GM19023 (cell line): Measurements from ENCODE around the gene TSPAN4.

Experiments used
- ATAC-seq: cut with Tn5 transposase; IDR thresholded peaks from one replicate; pipeline ENCODE4 v1.9.1; 2021; ENCODE audit warnings: mild to moderate bottlenecking, moderate library complexity; ENCODE audit not compliant: unreplicated experiment

Gene TSPAN4

GRCh38 chr11:882596-882995 is 39.9 kb downstream of the TSPAN4 start:
- ATAC-seq, result no peak

GRCh38 chr11:883527-883926 is 40.9 kb downstream of the TSPAN4 start:
- ATAC-seq, result no peak

GRCh38 chr11:884578-885070 is 42.0 kb downstream of the TSPAN4 start:
- no peak for ATAC-seq

- no peak for ATAC-seq
Measured at GRCh38 chr11:886568-886967, 43.9 kb downstream of the TSPAN4 start.

GRCh38 chr11:887589-887988 is 44.9 kb downstream of the TSPAN4 start:
- ATAC-seq, result no peak

GRCh38 chr11:888310-889212 is 45.9 kb downstream of the TSPAN4 start:
- no peak for ATAC-seq

GRCh38 chr11:889257-889656 is 46.6 kb downstream of the TSPAN4 start:
- no peak for ATAC-seq

- ATAC-seq, result no peak
Measured at GRCh38 chr11:889687-890475, 47.2 kb downstream of the TSPAN4 start.

GRCh38 chr11:890794-891540 is 48.3 kb downstream of the TSPAN4 start:
- no peak for ATAC-seq

- ATAC-seq, result no peak
Measured at GRCh38 chr11:893008-893654, 50.5 kb downstream of the TSPAN4 start.

GRCh38 chr11:894575-895201 is 52.0 kb downstream of the TSPAN4 start:
- no peak for ATAC-seq

GRCh38 chr11:895331-896110 is 52.9 kb downstream of the TSPAN4 start:
- no peak for ATAC-seq

- ATAC-seq, result no peak
Measured at GRCh38 chr11:897253-898142, 54.8 kb downstream of the TSPAN4 start.

GRCh38 chr11:898143-898511 is 55.5 kb downstream of the TSPAN4 start:
- no peak for ATAC-seq

GRCh38 chr11:898540-899190 is 56.0 kb downstream of the TSPAN4 start:
- ATAC-seq, result no peak

GRCh38 chr11:899724-900123 is 57.1 kb downstream of the TSPAN4 start:
- no peak for ATAC-seq

GRCh38 chr11:900545-900944 is 57.9 kb downstream of the TSPAN4 start:
- no peak for ATAC-seq
